Jurkat, Clone E6-1 (cell line): ENCODE data around the gene KRTAP10-3.

Experiments used
- DNase-seq: peaks from one replicate; pipeline ENCODE4 v3.0.0-alpha.2; 2011; ENCODE audit warnings: low read depth, low spot score
- H3K4me3 ChIP-seq: 2 replicates; pipeline ENCODE4 v1.5.1; 2011; ENCODE audit warnings: mild to moderate bottlenecking, low read length, control low read depth, moderate library complexity

KRTAP10-3 gene

DNA sequence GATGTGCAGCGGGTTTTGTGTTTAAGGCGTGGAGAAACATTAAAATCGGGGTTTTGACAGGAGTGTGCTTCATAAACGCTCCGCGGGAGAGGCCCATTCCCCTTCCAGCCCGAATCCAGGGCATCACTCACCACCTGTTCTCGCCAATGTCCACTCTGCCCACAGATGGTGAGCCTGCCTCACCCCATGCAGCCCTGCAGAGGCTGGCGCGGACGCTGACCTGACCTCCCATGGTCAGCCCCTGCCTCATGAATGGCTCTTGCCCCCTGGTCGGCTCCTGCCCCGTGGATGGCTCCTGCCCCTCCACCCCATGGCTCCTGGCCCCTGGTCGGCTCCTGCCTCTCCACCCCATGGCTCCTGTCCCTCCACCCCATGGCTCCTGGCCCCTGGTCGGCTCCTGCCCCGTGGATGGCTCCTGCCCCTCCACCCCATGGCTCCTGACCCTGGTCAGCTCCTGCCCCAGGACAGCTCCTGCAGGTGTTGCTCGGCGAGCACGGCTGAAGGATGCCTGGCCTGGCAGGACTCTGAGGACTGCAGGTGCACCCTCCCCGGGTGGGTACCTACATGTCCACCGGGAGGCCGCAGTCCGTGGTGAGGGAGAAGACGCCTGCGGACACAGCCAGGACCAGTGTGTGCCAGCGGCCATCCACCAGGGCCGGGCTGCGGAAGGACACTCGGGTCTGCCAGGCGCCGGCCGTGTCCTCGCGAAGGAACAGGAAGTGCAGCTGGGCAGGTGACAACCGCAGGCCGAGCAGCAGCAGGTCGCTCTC, 25.3 kb downstream of the KRTAP10-3 start:
- no peak overlapping the region for H3K4me3 ChIP-seq
- no peak for DNase-seq

DNA sequence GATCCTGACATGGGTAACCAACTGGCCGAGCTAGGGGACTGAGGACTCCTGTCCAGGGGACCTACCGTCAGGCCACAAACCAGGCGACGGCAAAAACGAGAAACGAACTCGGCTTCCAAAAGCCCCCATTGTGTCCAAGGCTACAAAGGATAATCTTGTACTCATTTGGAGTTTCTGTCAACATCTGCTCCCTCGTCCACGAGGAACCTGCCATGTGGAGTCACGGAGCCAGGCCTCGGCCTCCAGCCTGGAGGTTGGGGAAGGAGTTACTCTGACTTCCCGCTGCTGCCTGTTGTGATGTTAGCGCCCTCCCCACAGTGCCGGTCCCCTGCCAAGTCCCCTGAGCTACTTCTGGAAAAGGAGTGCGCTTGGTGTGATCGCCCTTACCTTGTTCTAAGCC, 25.9 kb downstream of the KRTAP10-3 start:
- no peak for DNase-seq

DNA sequence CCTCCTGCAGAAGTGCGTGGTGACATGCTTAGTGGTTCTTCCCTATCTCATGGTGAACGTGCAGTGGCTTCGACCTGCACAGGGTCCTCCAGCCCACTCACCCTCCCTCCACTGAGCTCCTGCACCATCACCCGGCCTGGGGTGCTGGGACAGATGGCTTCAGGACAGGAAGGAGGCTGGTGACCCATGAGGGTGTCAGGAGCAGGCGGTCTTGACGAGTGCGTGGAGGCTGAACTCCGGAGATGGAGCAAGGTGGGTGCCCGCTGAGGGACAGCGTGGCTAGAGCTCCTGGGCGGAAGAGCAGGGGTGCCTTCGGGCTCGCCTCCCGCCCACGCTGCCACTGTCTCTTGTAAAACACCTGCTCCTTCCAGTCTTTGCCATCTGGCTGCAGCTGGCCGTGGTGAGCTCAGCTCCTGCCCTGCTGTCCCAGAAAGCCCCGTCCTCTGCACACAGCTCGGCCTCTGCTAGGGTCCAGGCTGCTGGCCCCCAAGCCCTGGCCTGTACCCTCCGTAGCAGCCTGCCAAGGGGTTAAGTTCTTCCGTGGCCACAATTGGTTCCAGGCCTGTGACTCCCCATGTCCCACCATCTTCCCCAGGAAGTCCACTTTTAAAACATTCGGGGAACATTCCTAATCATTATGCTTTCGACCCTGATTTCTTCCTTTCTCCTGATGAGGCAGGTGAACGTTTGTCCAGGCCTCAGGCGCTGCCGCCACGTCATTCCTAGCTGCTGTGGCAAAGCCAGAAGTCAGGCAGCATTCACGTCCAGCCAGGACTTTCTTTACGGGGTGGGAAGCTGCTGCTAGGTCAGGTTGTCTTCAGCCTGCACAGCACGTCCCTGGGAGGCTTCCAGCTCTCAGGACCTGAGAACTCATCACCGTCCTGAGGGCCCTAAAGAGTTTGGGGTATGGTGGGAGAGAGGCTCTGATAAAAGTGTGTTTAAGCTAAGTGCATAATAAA, 26.7 kb downstream of the KRTAP10-3 start:
- no peak for DNase-seq
- H3K4me3 ChIP-seq: no peak overlapping the region

More for the DNA sequence above, 25.9 kb downstream of the KRTAP10-3 start:
- no peak overlapping the region for H3K4me3 ChIP-seq

DNA sequence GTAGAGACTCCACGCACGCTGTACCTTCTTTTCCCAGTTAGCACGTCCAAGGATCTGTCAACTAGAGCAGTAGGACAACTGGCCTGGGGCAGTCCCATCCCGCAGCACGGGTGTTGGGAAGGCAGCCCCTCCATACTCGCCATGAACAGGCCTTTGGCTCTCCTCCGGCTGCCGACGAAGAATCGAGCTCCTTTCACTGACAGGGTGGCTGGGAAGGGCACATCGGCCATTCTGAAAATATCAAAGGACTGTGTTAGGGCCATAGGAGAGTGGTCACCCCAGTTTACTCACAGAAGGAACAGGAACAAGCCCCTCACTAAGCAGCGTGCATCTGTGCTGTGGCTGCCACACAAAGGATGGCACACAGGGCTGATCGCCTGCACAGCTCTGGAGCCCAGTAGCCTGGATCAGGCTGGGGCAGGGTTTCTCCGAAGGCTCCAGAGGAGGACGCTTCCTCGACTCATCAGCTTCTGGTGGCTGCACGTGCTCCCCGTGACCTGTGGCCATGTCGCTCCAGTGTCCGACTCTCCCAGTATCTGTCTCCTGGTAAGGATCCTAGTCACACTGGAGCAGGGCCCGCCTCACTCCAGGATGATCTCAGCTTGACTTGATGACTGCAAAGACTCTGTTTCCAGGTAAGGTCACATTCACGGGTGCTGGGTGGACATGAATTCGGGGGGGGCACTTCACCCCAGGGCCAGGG, 27.5 kb downstream of the KRTAP10-3 start:
- H3K4me3 ChIP-seq: no peak overlapping the region
- DNase-seq: no peak

DNA sequence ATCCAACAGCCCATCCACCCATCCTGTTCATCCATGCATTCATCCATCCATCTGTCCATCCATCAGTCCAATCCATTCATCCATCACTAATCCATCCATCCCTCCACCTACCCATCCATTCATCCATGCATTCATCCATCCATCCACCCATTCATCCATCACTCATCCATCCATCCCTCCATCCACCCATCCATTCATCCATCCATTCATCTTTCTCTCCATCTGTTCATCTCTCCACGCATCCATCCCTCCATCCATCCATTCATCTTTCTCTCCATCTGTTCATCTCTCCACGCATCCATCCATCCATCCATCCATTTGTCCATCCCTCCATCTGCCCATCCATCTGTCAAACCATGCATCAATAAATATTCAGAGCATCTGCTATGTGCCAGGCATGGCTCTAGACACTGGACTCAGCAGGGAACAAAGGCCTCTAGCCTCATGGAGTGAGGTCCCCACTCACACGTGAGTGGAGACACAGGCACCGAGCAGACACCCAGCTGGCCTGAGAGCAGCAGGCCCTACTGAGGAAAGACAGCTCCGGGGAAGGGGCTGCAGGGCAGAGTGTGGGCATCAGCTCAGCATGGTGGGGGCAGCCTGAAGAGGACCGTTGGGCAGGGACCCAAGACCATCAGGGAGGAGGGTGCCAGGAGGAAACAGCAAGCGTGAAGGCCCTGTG, 28.2 kb downstream of the KRTAP10-3 start:
- no peak for DNase-seq
- H3K4me3 ChIP-seq: no peak overlapping the region

DNA sequence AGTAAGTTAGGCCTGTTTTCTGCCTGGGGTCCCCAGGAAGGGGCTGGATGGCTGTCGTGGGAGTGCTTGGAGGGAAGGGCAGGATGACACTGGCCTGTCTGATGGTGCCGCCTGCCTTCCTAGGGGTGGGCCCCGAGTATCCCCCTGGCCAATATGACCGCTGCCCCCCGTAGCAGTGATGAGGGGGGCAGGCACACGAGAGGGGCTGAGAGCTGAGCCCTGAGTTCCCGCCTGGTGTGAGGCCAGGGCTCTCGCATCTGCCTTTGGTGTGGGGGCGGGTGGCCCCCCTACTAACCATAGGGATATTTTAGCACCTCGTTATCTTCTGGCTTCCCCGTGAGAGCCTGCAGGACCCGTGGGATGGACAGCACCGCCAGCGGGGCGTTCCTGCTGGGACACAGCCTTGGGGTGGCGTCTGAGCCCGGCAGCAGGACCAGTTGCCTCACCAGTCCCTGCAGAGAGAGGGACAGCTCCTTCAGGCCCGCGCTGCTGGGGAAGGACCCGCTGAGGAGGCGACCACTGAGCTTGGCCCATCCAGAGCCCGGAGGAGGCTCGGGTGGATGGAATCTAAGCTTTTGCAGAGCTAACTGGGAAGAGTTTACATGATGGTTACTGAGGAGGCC, 29.0 kb downstream of the KRTAP10-3 start:
- DNase-seq: no peak
- H3K4me3 ChIP-seq: no peak overlapping the region

DNA sequence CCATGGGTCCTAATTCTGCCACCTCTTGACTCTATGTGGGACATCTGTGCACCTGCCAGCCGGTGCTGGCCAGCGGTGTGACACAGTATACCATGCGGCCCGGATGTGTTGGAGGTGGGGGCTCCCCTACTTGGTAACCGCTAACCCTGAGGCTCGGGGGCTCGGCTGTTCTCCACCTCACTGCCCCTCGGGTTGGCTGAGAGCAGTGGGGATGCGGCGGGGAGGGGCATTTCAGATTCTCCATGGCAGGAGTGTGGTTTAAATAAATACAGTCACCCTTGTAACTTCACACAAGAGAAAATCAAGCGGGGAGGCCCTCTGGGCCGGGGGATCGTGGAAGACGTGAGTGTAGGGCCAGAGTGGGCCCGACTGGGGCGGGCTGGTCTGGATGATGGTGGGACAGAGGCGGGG, 29.6 kb downstream of the KRTAP10-3 start:
- no peak for DNase-seq
- H3K4me3 ChIP-seq: no peak overlapping the region

DNA sequence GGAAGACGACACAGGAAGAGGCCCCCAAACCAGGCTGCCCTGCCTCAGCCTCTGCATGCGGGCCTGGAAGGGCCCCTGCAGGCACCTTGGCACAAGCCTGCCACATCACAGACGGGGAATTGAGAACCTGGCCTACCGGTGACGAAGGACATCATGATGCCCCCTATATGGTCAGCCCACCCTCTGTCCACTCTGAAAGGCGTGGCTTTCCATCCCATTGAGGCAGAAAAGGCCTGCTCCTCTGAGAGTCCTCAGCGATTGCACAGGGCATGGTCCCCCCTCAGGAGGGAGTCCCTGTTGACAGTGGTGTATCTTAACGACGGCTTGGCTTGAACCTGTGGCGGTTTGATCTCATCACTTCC, 30.0 kb downstream of the KRTAP10-3 start:
- no peak overlapping the region for H3K4me3 ChIP-seq
- DNase-seq: no peak

DNA sequence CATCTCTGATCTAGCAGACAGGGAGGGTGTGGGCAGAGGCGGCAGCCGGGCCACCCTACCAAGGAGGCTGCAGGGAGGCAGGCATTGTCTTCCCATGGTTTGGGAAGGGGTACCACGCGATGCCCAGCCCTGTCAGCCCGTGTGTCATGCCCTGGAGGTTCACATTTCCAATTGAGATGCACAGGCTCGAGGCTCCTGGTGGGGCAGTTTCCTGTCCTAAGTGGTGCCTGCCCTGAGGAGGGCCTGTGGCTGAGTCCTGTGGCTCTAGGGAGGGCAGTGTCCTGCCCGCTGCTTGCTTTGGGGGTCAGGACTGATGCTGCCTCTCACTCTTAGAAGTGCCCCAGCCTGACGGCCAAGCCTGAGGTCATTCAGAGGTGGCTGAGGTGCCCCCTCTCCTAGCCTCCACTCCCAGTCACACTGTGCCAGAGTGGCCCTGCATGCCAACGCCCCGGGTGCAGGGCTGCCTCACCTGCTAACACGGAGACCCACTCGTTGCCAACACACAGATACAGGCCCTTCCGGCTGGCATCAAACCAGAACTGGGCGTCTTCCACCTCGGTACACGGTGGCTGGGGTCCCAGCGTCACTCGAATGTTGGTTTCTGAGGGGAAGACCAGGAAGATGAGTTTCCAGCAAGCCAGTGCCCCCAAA, 30.5 kb downstream of the KRTAP10-3 start:
- no peak for DNase-seq

DNA sequence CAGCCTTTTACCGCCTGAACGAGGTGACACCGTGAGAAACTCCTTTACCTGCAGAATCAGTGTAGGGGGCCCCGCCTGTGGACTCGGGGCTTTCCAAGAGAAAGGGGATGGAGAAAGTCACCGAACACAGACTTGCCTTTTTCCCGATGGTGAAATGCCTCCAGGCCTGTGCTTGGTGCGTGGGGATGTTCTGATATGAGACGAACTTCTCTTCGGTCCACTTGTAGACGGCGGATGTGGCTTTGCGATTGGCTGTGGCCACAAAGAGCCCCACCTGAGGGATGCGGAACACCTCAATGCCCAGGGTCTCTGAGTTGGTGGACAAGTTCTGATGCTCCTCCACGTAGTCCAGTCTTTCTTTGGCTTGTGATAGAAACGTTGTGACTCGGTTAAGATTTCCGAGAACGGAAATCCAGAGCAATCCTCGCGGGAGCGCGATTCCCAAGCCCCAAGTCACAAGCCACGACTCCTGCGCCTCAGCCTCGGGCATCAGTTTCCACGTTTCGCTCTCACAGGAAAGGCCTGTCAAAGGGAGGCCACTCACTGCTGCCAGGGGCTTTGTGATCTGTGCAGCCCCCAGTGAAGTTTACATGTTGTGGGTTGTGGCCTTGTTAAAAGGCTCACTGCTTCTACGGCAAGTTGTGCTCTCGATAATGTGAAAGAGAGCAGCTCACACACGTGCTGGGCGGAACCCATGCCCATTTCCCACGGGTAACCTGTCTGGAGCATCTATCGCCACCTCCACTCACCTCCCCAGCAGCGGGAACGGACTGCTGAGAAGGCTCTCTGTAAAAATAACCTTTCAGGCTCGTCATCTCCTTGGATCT, 31.2 kb downstream of the KRTAP10-3 start:
- H3K4me3 ChIP-seq: no peak overlapping the region
- DNase-seq: no peak

More for the DNA sequence above, 30.5 kb downstream of the KRTAP10-3 start:
- H3K4me3 ChIP-seq: no peak overlapping the region

DNA sequence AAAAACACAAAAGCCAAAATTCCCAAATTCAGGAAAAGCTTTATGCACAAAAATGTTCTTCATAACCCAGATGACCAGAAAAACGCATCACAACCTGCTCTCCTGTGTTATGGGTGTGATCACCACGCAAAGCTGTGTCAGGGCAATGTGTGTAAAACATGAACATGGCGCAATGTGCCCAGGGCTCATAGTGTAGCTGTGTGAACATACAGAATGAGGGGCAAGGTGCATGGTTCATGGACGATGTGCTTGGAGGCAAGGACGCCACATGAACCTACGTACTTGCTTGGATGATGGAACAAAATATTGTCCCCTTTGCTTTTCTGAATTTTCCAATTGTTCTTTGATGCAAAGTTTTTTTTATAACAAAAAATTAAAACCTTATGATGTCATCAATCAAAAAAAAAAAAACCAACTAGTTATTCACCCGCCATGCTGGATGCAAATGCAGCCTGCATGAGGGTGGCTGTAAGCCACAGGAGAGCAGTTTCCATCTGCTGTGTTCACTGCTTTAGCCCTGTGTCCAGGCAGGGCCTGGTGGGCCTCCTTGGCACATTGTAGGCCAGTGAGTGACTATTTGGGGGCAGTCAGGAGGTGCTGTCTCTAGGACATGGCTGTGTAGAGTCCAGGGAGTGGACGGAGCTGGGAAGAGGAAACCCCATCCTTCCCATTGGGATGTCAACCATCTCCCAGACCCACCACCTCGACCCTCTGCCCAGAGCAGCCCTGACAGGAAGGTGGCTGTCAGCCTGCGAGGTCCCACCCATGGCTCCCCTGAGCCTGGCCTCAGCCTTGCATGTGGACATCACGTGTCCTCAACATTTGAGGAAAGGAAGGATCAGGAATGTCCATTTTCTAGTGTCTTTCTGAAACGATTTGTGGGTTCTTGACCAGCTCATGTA, 32.2 kb downstream of the KRTAP10-3 start:
- H3K4me3 ChIP-seq: no peak overlapping the region
- DNase-seq: no peak

DNA sequence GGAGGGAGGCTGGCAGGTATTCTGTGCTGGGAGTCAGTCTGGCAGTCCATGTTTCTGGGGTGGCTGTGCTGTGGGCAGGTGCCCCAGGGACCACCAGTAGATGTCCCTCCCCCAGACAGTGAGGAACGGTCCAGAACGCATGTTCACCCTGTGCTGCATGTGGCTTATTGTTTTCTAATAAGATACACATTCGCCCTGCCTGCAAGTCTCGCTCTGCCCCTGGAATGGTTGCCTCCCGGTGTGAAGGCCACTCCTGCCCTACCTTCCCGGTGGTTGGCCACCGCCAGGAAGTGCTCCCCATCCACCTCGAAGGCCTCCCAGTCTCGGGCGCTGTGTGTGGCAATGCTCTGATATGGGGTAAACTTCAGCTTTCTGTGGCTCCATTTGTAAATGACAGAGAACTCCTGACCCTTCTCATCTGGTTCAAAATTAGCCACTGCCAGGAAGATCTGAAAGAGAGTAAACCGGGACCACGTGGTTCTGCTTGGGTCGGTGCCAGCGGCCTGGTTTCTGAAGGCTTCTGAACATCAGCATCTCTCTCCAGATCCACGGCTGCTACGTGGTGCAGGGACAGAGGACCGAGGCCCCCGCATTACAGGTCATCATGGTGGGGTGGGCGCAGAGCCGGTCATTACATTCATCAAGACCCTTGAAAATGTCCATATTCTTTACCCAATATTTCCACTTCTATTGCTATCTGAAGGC, 33.1 kb downstream of the KRTAP10-3 start:
- H3K4me3 ChIP-seq: no peak overlapping the region
- DNase-seq: no peak

DNA sequence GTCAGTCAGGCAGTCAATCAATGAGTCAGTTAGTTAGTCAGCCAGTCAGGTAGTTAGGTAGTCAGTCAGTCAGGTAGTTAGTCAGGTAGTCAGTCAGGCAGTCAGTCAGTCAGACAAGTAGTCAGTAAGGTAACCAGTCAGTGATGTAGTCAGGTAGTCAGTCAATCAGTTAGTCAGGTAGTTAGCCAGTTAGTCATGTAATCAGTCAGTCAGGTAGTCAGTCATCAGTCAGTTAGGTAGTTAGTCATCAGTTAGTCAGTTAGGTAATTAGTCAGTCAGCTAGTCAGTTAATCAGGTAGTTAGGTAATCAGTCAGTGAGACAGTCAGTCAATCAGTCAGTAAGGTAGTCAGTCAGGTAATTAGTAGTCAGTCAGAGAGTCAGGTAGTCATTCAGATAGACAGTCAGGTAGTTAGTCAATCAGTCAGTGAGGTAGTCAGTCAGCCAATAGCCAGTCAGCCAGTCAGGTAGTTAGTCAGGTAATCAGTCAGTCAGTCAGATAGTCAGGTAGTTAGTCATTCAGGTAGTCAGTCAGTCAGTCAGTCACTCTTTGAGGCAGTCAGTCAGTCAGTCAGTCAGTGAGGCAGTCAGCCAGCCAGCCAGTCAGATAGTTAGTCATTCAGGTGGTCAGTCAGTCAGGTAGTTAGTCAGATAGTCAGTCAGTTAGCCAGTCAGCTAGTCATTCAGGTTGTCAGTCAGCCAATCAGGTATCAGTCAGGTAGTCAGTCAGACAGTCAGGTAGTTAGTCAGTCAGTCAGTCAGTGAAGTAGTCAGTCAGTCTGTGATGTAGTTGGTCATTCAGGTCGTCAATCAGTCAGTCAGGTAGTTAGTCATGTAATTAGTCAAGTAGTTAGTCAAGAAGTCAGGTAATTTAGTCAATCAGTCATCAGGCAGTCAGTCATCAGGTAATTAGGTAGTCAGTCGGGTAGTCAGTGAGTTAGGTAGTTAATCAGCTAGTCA, 33.9 kb downstream of the KRTAP10-3 start:
- no peak overlapping the region for H3K4me3 ChIP-seq
- DNase-seq: no peak

DNA sequence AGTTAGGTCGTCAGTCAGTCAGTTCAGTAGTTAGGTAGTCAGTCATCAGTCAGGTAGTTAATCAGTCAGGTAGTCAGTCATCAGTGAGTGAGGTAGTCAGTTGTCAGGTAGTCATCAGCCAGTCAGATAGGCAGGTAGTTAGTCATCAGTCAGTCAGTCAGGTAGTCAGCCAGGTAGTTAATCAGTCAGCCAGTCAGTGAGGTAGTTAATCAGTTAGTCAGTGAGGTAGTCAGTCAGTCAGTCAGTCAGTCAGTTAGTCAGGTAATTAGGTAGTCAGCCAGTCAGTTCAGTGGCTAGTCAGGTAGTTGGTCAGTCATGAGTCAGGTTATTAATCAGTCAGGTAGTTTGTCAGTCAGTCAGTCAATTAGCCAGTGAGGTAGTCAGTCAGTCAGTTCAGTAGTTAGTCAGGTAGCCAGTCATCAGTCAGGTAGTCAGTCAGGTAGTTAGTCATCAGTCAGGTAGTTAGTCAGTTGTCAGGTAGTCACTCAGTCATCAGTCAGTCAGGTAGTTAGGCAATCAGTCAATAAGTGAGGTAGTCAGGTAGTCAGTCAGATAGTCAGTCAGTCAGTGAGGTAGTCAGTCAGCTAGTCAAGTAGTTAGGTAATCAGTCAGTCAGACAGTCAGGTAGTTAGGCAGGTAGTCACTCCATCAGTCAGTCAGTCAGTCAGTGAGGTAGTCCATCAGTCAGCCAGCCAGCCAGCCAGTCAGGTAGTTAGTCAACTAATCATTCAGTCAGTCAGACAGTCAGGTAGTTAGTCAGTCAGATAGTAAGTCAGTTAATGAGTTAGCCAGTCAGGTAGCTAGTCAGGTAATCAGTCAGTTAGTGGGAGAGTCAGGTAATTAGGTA, 34.8 kb downstream of the KRTAP10-3 start:
- no peak overlapping the region for H3K4me3 ChIP-seq
- no peak for DNase-seq
